Nephron (organoid): Measurements from ENCODE around the gene TSSK2.

Experiments used
- H3K27ac Mint-ChIP-seq, 3 experiments: 2 replicates each; pipeline ENCODE4 v1.8.0; 2020; ENCODE audit warnings: mixed read lengths in 3 of 3, mild to moderate bottlenecking in 2 of 3, moderate library complexity in 1 of 3
- H3K27me3 Mint-ChIP-seq: 2 replicates; pipeline ENCODE4 v1.8.0; 2021; ENCODE audit warnings: low read depth, mild to moderate bottlenecking, moderate library complexity, mixed read lengths
- H3K36me3 Mint-ChIP-seq: 2 replicates; pipeline ENCODE4 v1.8.0; 2020; ENCODE audit warnings: low read depth, mixed read lengths
- H3K4me1 Mint-ChIP-seq: 2 replicates; pipeline ENCODE4 v1.8.0; 2020; ENCODE audit warnings: mixed read lengths
- H3K4me3 Mint-ChIP-seq, 3 experiments: 2 replicates each; pipeline ENCODE4 v1.8.0; 2020; ENCODE audit warnings: mild to moderate bottlenecking in 3 of 3, mixed read lengths in 3 of 3, moderate library complexity in 2 of 3
- H3K9me3 Mint-ChIP-seq: 2 replicates; pipeline ENCODE4 v1.8.0; 2020; ENCODE audit warnings: mixed read lengths
- CTCF ChIP-seq, 3 experiments: fragments of 200-600 bp; sonication (generic); IDR thresholded peaks; one replicate each; pipeline ENCODE4 v1.5.0; 2021; ENCODE audit warnings: antibody characterized with exemption in 3 of 3; ENCODE audit not compliant: unreplicated experiment in 3 of 3

The TSSK2 gene

GRCh38 chr22:19137384-19138216 lies 6.5 kb downstream of the TSSK2 start:
- TF ChIP-seq CTCF (IDR thresholded peaks at IDR 0.05; ENCODE audit: unreplicated experiment in 3 of 3) = no peak
- Mint-ChIP-seq H3K27me3 (no peaks in the 10 kb centered on the region), H3K4me1 (no peaks in the 10 kb centered on the region), H3K4me3 (no peak overlapping the region), H3K36me3 (peaks cover 41% of the 10 kb centered on the region), H3K9me3 (no peaks in the 10 kb centered on the region), H3K27ac (no peak overlapping the region)

- H3K36me3 Mint-ChIP-seq = peaks cover 41% of the 10 kb centered on the region
- no peaks in the 10 kb centered on the region for H3K4me1 Mint-ChIP-seq
- H3K9me3 Mint-ChIP-seq = no peaks in the 10 kb centered on the region
- no peaks in the 10 kb centered on the region for H3K27me3 Mint-ChIP-seq
- no peak for TF ChIP-seq CTCF (IDR thresholded peaks at IDR 0.05; ENCODE audit: unreplicated experiment in 3 of 3)
- H3K27ac Mint-ChIP-seq = no peak overlapping the region
- no peak overlapping the region for H3K4me3 Mint-ChIP-seq
These were observed 7.3 kb downstream of the TSSK2 start for GRCh38 chr22:19138217-19139000.

- no peak for TF ChIP-seq CTCF (IDR thresholded peaks at IDR 0.05; ENCODE audit: unreplicated experiment in 3 of 3)
- H3K9me3 Mint-ChIP-seq = no peaks in the 10 kb centered on the region
- peaks cover 41% of the 10 kb centered on the region for H3K36me3 Mint-ChIP-seq
- H3K27ac Mint-ChIP-seq = no peak overlapping the region
- no peak overlapping the region for H3K4me3 Mint-ChIP-seq
- peaks cover 3% of the 10 kb centered on the region for H3K4me1 Mint-ChIP-seq
- no peaks in the 10 kb centered on the region for H3K27me3 Mint-ChIP-seq
These were observed 7.9 kb downstream of the TSSK2 start for GRCh38 chr22:19139001-19139356.

GRCh38 chr22:19139974-19140373 lies 8.9 kb downstream of the TSSK2 start:
- no peak overlapping the region for H3K4me3 Mint-ChIP-seq
- peaks cover 12% of the 10 kb centered on the region for H3K4me1 Mint-ChIP-seq
- H3K36me3 Mint-ChIP-seq = peaks cover 41% of the 10 kb centered on the region
- H3K9me3 Mint-ChIP-seq = no peaks in the 10 kb centered on the region
- H3K27ac Mint-ChIP-seq = no peak overlapping the region
- no peak for TF ChIP-seq CTCF (IDR thresholded peaks at IDR 0.05; ENCODE audit: unreplicated experiment in 3 of 3)
- H3K27me3 Mint-ChIP-seq = peaks cover 6% of the 10 kb centered on the region

- Mint-ChIP-seq H3K36me3 (peaks cover 21% of the 10 kb centered on the region), H3K4me1 (peaks cover 12% of the 10 kb centered on the region), H3K27ac (no peak overlapping the region), H3K27me3 (peaks cover 25% of the 10 kb centered on the region), H3K4me3 (peak overlapping the region; percentile 72 to 79 (median 77)), H3K9me3 (no peaks in the 10 kb centered on the region)
- TF ChIP-seq CTCF (IDR thresholded peaks at IDR 0.05; ENCODE audit: unreplicated experiment in 3 of 3) = no peak
These were observed 11.3 kb downstream of the TSSK2 start for GRCh38 chr22:19142394-19142793.
